ENCODE measurements around the gene ASPSCR1. TPM values are rescaled to one million over a fixed set of nuclear protein-coding genes. Genes with fewer than 3 reads are reported as not detected.

The ASPSCR1 gene
- total and polyA plus RNA-seq, 2 of the 13 experiments (the other 11 are each of a cell fraction or from before 2014, with no cell fraction given), result 274 to 314 TPM

DNA sequence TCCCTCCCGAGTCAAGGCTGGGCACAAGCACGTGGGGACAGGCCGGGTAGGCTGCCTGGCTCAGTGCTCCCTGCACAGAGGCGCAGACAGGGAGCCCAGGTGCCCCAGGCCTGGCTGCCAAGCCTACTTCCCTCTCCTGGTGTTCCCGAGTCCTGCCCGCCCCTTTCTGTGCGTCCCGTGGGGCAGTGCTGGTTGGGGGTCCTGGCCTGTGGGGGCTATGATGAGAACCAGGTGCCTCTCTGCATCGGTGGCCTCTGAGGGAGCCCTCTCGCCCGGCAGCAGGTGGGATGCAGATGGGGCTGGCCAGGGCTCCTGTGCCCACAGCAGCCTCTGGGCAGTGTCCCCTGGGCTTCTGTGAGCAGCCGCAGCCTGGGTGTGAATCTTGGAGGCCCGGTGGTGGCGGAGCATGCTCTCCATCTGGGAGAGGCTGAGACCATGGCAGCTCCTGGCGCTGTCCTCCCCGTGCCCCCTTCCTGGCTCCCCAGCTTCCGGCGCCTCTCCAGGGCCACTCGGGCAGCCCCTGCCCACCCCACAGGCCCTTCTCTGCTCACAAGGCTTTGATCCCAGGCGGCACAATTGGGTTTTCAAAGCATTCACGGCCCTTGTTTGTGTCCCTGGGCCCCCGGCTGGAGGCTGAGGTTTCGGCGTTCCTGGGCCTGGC, 38.0 kb downstream of the ASPSCR1 start (continued):
- TF ChIP-seq ZNF253 (CRISPR knock-in tag; IDR thresholded peaks at IDR 0.05; ENCODE audit: borderline replicate concordance), result no peak
- no peak for TF ChIP-seq RFXANK (CRISPR knock-in tag; IDR thresholded peaks at IDR 0.05)
- peak; percentile 88 for TF ChIP-seq NCOA2 (CRISPR knock-in tag; IDR thresholded peaks at IDR 0.05)
- no peak for TF ChIP-seq NFKB2 (CRISPR knock-in tag; IDR thresholded peaks at IDR 0.05; ENCODE audit: borderline replicate concordance)
- TF ChIP-seq, protein P1, sequence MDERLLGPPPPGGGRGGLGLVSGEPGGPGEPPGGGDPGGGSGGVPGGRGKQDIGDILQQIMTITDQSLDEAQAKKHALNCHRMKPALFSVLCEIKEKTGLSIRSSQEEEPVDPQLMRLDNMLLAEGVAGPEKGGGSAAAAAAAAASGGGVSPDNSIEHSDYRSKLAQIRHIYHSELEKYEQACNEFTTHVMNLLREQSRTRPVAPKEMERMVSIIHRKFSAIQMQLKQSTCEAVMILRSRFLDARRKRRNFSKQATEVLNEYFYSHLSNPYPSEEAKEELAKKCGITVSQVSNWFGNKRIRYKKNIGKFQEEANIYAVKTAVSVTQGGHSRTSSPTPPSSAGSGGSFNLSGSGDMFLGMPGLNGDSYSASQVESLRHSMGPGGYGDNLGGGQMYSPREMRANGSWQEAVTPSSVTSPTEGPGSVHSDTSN (CRISPR knock-in tag; IDR thresholded peaks at IDR 0.05), result no peak
- TF ChIP-seq MAFF (IDR thresholded peaks at IDR 0.05; ENCODE audit: low read depth, low read length), result no peak
- TF ChIP-seq, protein P2, sequence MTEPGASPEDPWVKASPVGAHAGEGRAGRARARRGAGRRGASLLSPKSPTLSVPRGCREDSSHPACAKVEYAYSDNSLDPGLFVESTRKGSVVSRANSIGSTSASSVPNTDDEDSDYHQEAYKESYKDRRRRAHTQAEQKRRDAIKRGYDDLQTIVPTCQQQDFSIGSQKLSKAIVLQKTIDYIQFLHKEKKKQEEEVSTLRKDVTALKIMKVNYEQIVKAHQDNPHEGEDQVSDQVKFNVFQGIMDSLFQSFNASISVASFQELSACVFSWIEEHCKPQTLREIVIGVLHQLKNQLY (CRISPR knock-in tag; IDR thresholded peaks at IDR 0.05), result no peak
- peak; percentile 63; the same call in 1 of the 2 replicates for TF ChIP-seq FIP1L1 (IDR thresholded peaks at IDR 0.05; ENCODE audit: borderline replicate concordance, insufficient read depth, low read depth, low read length)
- no peak for TF ChIP-seq ISX (CRISPR knock-in tag; conservative IDR thresholded peaks at IDR 0.05)
- TF ChIP-seq, protein P3, sequence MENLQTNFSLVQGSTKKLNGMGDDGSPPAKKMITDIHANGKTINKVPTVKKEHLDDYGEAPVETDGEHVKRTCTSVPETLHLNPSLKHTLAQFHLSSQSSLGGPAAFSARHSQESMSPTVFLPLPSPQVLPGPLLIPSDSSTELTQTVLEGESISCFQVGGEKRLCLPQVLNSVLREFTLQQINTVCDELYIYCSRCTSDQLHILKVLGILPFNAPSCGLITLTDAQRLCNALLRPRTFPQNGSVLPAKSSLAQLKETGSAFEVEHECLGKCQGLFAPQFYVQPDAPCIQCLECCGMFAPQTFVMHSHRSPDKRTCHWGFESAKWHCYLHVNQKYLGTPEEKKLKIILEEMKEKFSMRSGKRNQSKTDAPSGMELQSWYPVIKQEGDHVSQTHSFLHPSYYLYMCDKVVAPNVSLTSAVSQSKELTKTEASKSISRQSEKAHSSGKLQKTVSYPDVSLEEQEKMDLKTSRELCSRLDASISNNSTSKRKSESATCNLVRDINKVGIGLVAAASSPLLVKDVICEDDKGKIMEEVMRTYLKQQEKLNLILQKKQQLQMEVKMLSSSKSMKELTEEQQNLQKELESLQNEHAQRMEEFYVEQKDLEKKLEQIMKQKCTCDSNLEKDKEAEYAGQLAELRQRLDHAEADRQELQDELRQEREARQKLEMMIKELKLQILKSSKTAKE (CRISPR knock-in tag; IDR thresholded peaks at IDR 0.05; ENCODE audit: borderline replicate concordance), result peak; percentile 79; the same call in 1 of the 2 replicates
- TF ChIP-seq, protein P4, sequence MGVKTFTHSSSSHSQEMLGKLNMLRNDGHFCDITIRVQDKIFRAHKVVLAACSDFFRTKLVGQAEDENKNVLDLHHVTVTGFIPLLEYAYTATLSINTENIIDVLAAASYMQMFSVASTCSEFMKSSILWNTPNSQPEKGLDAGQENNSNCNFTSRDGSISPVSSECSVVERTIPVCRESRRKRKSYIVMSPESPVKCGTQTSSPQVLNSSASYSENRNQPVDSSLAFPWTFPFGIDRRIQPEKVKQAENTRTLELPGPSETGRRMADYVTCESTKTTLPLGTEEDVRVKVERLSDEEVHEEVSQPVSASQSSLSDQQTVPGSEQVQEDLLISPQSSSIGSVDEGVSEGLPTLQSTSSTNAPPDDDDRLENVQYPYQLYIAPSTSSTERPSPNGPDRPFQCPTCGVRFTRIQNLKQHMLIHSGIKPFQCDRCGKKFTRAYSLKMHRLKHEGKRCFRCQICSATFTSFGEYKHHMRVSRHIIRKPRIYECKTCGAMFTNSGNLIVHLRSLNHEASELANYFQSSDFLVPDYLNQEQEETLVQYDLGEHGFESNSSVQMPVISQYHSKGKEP (CRISPR knock-in tag; IDR thresholded peaks at IDR 0.05), result no peak
- TF ChIP-seq, protein P5, sequence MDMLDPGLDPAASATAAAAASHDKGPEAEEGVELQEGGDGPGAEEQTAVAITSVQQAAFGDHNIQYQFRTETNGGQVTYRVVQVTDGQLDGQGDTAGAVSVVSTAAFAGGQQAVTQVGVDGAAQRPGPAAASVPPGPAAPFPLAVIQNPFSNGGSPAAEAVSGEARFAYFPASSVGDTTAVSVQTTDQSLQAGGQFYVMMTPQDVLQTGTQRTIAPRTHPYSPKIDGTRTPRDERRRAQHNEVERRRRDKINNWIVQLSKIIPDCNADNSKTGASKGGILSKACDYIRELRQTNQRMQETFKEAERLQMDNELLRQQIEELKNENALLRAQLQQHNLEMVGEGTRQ (IDR thresholded peaks at IDR 0.05; ENCODE audit: low read depth, low read length), result no peak
- TF ChIP-seq, protein P5 (CRISPR knock-in tag; IDR thresholded peaks at IDR 0.05; ENCODE audit: borderline replicate concordance), result no peak
- TF ChIP-seq, protein P6, sequence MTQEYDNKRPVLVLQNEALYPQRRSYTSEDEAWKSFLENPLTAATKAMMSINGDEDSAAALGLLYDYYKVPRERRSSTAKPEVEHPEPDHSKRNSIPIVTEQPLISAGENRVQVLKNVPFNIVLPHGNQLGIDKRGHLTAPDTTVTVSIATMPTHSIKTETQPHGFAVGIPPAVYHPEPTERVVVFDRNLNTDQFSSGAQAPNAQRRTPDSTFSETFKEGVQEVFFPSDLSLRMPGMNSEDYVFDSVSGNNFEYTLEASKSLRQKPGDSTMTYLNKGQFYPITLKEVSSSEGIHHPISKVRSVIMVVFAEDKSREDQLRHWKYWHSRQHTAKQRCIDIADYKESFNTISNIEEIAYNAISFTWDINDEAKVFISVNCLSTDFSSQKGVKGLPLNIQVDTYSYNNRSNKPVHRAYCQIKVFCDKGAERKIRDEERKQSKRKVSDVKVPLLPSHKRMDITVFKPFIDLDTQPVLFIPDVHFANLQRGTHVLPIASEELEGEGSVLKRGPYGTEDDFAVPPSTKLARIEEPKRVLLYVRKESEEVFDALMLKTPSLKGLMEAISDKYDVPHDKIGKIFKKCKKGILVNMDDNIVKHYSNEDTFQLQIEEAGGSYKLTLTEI (CRISPR knock-in tag; conservative IDR thresholded peaks at IDR 0.05), result no peak
- TF ChIP-seq BRD4 (CRISPR knock-in tag; IDR thresholded peaks at IDR 0.05), result peak; percentile 81
- TF ChIP-seq BCL6 (CRISPR knock-in tag; IDR thresholded peaks at IDR 0.05), result peak; percentile 57; the same call in 1 of the 2 replicates
- TF ChIP-seq HNF4G (IDR thresholded peaks at IDR 0.05; ENCODE audit: borderline replicate concordance, low read depth, low read length), result no peak
- no peak for TF ChIP-seq HNF4G (CRISPR knock-in tag; IDR thresholded peaks at IDR 0.05; ENCODE audit: borderline replicate concordance, low read depth)
- TF ChIP-seq ZBTB38 (CRISPR knock-in tag; IDR thresholded peaks at IDR 0.05), result no peak; the same call in 1 of the 2 replicates
- no peak for TF ChIP-seq TRIM24 (CRISPR knock-in tag; IDR thresholded peaks at IDR 0.05)
- peak; percentile 78 for TF ChIP-seq RXRB (CRISPR knock-in tag; IDR thresholded peaks at IDR 0.05; ENCODE audit: borderline replicate concordance)
